Measurements from ENCODE around the gene EEF1G. TPM values are rescaled to one million over a fixed set of nuclear protein-coding genes. Genes with fewer than 3 reads are reported as not detected.

Gene EEF1G
- total and polyA plus RNA-seq, 2 of the 13 experiments (the other 11 are each of a cell fraction or from before 2014, with no cell fraction given): 1,787 to 2,144 TPM

- TF ChIP-seq ZNF460 (CRISPR knock-in tag; IDR thresholded peaks at IDR 0.05; ENCODE audit: borderline replicate concordance) (no peak), ZNF703 (CRISPR knock-in tag; IDR thresholded peaks at IDR 0.05; ENCODE audit: borderline replicate concordance) (no peak), ETV6 (CRISPR knock-in tag; conservative IDR thresholded peaks at IDR 0.05) (0 out of 2 replicates have a peak, but pooled peaks have one; percentile 14), ZNF552 (CRISPR knock-in tag; IDR thresholded peaks at IDR 0.05; ENCODE audit: borderline replicate concordance) (no peak), TRIM24 (CRISPR knock-in tag; IDR thresholded peaks at IDR 0.05) (no peak), TARDBP (CRISPR knock-in tag; IDR thresholded peaks at IDR 0.05) (no peak), CCDC6 (CRISPR knock-in tag; IDR thresholded peaks at IDR 0.05) (no peak), LCORL (IDR thresholded peaks at IDR 0.05) (no peak), LCORL (CRISPR knock-in tag; IDR thresholded peaks at IDR 0.05) (peak; percentile 75; the same call in 1 of the 2 replicates), ZNF773 (CRISPR knock-in tag; IDR thresholded peaks at IDR 0.05; ENCODE audit: borderline replicate concordance) (no peak), ZNF775 (CRISPR knock-in tag; IDR thresholded peaks at IDR 0.05; ENCODE audit: borderline replicate concordance) (no peak), PHF21A (CRISPR knock-in tag; IDR thresholded peaks at IDR 0.05) (peak; percentile 16; the same call in 1 of the 2 replicates), SYNCRIP (IDR thresholded peaks at IDR 0.05; ENCODE audit: insufficient read depth, low read depth, low read length) (no peak), ZNF710 (CRISPR knock-in tag; IDR thresholded peaks at IDR 0.05; ENCODE audit: borderline replicate concordance) (peak; percentile 10; the same call in 1 of the 2 replicates), ZSCAN31 (CRISPR knock-in tag; IDR thresholded peaks at IDR 0.05; ENCODE audit: low read depth) (no peak), KAT7 (CRISPR knock-in tag; IDR thresholded peaks at IDR 0.05; ENCODE audit: borderline replicate concordance) (peak; percentile 14; the same call in 1 of the 2 replicates), SOX6 (IDR thresholded peaks at IDR 0.05) (no peak), SOX6 (CRISPR knock-in tag; IDR thresholded peaks at IDR 0.05) (no peak), MTA3 (CRISPR knock-in tag; IDR thresholded peaks at IDR 0.05) (no peak), NCOR1 (IDR thresholded peaks at IDR 0.05; ENCODE audit: borderline replicate concordance, low read length) (no peak), NRL (CRISPR knock-in tag; IDR thresholded peaks at IDR 0.05; ENCODE audit: borderline replicate concordance) (peak; percentile 17; the same call in 1 of the 2 replicates), ZNF274 (CRISPR knock-in tag; IDR thresholded peaks at IDR 0.05) (no peak), ZNF781 (CRISPR knock-in tag; IDR thresholded peaks at IDR 0.05; ENCODE audit: borderline replicate concordance, not compliant biosample characterization) (no peak), RELA (CRISPR knock-in tag; IDR thresholded peaks at IDR 0.05) (no peak), HMG20A (CRISPR knock-in tag; IDR thresholded peaks at IDR 0.05; ENCODE audit: borderline replicate concordance) (no peak), ZNF264 (CRISPR knock-in tag; IDR thresholded peaks at IDR 0.05) (no peak), NR3C1 (CRISPR knock-in tag; IDR thresholded peaks at IDR 0.05) (no peak)
- TF ChIP-seq, protein P1, sequence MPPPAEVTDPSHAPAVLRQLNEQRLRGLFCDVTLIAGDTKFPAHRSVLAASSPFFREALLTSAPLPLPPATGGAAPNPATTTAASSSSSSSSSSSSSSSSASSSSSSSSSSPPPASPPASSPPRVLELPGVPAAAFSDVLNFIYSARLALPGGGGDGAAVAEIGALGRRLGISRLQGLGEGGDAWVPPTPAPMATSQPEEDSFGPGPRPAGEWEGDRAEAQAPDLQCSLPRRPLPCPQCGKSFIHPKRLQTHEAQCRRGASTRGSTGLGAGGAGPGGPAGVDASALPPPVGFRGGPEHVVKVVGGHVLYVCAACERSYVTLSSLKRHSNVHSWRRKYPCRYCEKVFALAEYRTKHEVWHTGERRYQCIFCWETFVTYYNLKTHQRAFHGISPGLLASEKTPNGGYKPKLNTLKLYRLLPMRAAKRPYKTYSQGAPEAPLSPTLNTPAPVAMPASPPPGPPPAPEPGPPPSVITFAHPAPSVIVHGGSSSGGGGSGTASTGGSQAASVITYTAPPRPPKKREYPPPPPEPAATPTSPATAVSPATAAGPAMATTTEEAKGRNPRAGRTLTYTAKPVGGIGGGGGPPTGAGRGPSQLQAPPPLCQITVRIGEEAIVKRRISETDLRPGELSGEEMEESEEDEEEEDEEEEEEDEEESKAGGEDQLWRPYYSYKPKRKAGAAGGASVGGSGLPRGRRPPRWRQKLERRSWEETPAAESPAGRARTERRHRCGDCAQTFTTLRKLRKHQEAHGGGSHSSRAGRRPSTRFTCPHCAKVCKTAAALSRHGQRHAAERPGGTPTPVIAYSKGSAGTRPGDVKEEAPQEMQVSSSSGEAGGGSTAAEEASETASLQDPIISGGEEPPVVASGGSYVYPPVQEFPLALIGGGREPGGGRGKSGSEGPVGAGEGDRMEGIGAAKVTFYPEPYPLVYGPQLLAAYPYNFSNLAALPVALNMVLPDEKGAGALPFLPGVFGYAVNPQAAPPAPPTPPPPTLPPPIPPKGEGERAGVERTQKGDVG (CRISPR knock-in tag; IDR thresholded peaks at IDR 0.05; ENCODE audit: borderline replicate concordance): no peak
Measured at GRCh38 chr11:62546929-62547625, 26.6 kb downstream of the EEF1G start (continued).

Data from HepG2 (cell line).